Left lung (tissue), 10 donors: ENCODE measurements around the gene FAR2. TPM values are rescaled to one million over a fixed set of nuclear protein-coding genes. Genes with fewer than 3 reads are reported as not detected.

Source experiments
- ATAC-seq: fragments of 200-7000 bp; cut with Tn5 transposase; one replicate; pipeline ENCODE4 v1.9.1; 2020; ENCODE audit warnings: moderate library complexity
- DNase-seq, 4 donors: peaks; one replicate each; pipeline ENCODE4 v3.0.0-alpha.2; 2013 to 2020
- H3K27ac ChIP-seq, 2 donors: fragments of 200-600 bp; sonication (generic) in 1 of 2; one replicate each; pipeline versions ENCODE4 v1.5.0 to v1.8.0; 2020 to 2021
- H3K27me3 ChIP-seq, 2 donors: fragments of 200-600 bp; sonication (generic) in 1 of 2; one replicate each; pipeline versions ENCODE4 v1.5.0 to v1.8.0; 2020 to 2021
- H3K36me3 ChIP-seq, 2 donors: fragments of 200-600 bp; sonication (generic) in 1 of 2; one replicate each; pipeline versions ENCODE4 v1.5.0 to v1.8.0; 2020 to 2021
- H3K4me1 ChIP-seq, 2 donors: fragments of 200-600 bp; one replicate each; pipeline ENCODE4 v1.8.0; 2021
- H3K4me3 ChIP-seq, 2 donors: fragments of 200-600 bp; sonication (generic) in 1 of 2; one replicate each; pipeline versions ENCODE4 v1.5.0 to v1.8.0; 2020 to 2021; ENCODE audit warnings: mild to moderate bottlenecking in 1 of 2
- H3K9me3 ChIP-seq, 2 donors: fragments of 200-600 bp; sonication (generic) in 1 of 2; one replicate each; pipeline versions ENCODE4 v1.5.0 to v1.8.0; 2020 to 2021
- intact Hi-C, 2 donors: fragments of 100-400 bp; cut with DNase I; formaldehyde crosslinking; loops; one replicate each; pipeline versions ENCODE4 v1.11.2 to v1.14.2; 2022
- polyA plus RNA-seq, 6 donors: library from polyadenylated mRNA; unstranded; fragments of 120-200 nt; gene quantifications; one replicate each; pipeline ENCODE4 v1.2.1, GENCODE V29; 2013; ENCODE audit not compliant: insufficient read length in 6 of 6
- total RNA-seq, 2 donors: library from RNA; stranded (reverse); fragmentation: NEBNext Ultra II Directional; extraction: Animal tissue kit (Norgen Biotek cat#: 25700); gene quantifications; one replicate each; pipeline ENCODE4 v1.2.1, GENCODE V29; 2021
- TF ChIP-seq, protein P1 (sequence below), 2 donors: fragments of 200-600 bp; sonication (generic) in 1 of 2; IDR thresholded peaks; one replicate each; pipeline versions ENCODE4 v1.5.0 to v1.8.0; 2021; ENCODE audit warnings: antibody characterized with exemption in 2 of 2
- donor health status: DM: no; HTN: yes; CAD: no.
- donor health status: DM: no; HTN: no; CAD: no.

FAR2 gene
- total and polyA plus RNA-seq, 8 donors: 6.6 to 17.4 (median 9.0) TPM

DNA sequence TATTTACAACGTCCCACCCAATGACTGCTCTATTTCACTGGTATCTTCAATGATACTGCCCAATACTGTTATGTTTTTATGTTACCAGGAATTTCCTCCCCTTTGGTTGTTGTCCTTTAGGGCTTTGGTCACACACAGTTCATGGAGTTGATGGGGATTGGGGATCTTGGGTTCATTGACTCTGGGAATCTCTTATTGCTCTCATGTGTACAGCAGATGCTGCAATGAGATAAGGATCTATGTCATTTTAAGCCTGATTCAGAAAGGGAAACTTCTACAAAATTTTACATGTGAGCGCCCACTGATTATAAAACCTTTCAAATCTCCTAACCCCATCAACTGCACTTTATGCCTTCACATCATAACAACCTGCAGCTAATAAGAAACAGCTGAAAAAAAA lies 67.2 kb downstream of the FAR2 start:
- TF ChIP-seq, protein P1, sequence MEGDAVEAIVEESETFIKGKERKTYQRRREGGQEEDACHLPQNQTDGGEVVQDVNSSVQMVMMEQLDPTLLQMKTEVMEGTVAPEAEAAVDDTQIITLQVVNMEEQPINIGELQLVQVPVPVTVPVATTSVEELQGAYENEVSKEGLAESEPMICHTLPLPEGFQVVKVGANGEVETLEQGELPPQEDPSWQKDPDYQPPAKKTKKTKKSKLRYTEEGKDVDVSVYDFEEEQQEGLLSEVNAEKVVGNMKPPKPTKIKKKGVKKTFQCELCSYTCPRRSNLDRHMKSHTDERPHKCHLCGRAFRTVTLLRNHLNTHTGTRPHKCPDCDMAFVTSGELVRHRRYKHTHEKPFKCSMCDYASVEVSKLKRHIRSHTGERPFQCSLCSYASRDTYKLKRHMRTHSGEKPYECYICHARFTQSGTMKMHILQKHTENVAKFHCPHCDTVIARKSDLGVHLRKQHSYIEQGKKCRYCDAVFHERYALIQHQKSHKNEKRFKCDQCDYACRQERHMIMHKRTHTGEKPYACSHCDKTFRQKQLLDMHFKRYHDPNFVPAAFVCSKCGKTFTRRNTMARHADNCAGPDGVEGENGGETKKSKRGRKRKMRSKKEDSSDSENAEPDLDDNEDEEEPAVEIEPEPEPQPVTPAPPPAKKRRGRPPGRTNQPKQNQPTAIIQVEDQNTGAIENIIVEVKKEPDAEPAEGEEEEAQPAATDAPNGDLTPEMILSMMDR (IDR thresholded peaks at IDR 0.05): no peak
- H3K36me3 ChIP-seq: no peaks in the 10 kb centered on the region
- no peaks in the 10 kb centered on the region for H3K9me3 ChIP-seq
- H3K4me1 ChIP-seq: peaks cover 0 to 7% of the 10 kb centered on the region in 2 donors
- H3K4me3 ChIP-seq: no peak overlapping the region
- DNase-seq (no peak), ATAC-seq (no peak)
- no peak overlapping the region for H3K27ac ChIP-seq
- H3K27me3 ChIP-seq: no peaks in the 10 kb centered on the region
- intact Hi-C loops: no loop called here

DNA sequence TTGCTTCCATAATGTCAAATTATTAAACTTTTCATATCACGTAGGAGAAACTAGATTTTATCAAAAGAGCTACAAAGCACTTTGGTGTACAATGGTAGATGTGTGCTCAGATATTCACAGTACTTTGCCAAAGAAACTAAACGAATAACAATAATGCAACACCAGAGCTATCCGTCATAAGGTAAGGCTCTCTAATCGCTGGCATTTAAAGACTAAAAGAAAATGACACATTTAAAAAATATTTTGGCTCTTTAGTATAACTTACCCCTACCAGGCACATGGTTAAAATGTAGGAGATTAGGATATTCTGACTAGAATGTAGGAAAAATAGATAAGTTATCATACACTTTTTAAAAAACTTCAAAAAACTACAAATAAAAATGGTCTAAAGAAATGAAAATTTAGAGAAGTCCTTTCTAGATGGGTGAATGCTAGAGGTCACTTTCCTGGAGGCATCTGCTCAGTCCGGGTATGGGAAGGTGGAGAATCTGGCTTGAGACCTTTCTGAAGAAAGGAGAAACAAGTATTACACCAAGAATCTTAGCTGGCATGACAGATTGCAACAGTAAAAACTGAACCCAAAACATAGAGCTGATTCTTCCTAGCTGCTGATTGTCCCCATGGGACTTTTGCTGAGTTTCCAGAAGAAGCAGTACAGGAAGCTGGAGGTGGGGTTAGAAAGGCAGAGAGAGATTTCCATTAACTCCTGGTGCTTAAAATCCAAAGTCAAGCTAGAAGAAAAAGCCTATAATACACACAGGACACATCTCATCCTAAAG lies 67.9 kb downstream of the FAR2 start:
- no peak for ATAC-seq
- DNase-seq: no peak
- H3K27me3 ChIP-seq: no peaks in the 10 kb centered on the region
- intact Hi-C loops: no loop called here
- peaks cover 0 to 7% of the 10 kb centered on the region in 2 donors for H3K4me1 ChIP-seq
- no peak overlapping the region for H3K4me3 ChIP-seq
- H3K27ac ChIP-seq: no peak overlapping the region
- H3K9me3 ChIP-seq: no peaks in the 10 kb centered on the region
- TF ChIP-seq, protein P1 (IDR thresholded peaks at IDR 0.05): no peak
- H3K36me3 ChIP-seq: no peaks in the 10 kb centered on the region

DNA sequence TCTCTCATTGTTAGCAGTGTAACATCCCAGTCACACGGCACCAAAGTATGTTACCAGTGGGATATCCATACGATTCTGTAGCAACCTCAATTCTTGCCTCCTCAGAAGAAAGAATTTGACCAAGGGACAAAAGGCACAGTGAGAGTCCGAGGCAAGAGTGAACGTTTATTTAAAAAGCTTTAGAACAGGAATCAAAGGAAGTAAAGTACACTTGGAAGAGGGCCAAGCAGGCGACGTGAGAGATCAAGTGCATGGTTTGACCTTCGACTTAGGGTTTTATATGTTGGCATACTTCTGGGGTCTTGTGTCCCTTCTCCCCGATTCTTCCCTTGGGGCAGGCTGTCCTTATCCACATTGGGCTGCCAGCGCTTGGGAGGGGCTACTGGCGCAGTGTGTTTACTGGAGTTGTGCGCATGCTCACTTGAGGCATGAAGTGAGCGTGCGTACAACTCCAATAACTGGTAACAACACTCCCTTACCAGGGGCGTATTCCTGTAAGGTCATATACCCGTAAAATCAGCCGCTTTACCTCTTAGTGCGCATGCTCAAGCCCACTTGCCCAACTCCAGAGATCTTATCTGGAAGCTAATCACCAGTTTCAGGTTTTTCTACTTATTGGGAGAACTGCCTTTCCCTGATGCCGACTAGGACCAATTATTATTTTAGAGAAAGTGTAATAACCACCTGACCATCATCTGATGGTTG lies 71.7 kb downstream of the FAR2 start:
- no peaks in the 10 kb centered on the region for H3K36me3 ChIP-seq
- H3K9me3 ChIP-seq: no peaks in the 10 kb centered on the region
- H3K4me1 ChIP-seq: peaks cover 0 to 7% of the 10 kb centered on the region in 2 donors
- no peaks in the 10 kb centered on the region for H3K27me3 ChIP-seq
- no peak for ATAC-seq
- no peak overlapping the region for H3K27ac ChIP-seq
- intact Hi-C loops: no loop called here
- DNase-seq: no peak
- TF ChIP-seq, protein P1 (IDR thresholded peaks at IDR 0.05): no peak
- no peak overlapping the region for H3K4me3 ChIP-seq

DNA sequence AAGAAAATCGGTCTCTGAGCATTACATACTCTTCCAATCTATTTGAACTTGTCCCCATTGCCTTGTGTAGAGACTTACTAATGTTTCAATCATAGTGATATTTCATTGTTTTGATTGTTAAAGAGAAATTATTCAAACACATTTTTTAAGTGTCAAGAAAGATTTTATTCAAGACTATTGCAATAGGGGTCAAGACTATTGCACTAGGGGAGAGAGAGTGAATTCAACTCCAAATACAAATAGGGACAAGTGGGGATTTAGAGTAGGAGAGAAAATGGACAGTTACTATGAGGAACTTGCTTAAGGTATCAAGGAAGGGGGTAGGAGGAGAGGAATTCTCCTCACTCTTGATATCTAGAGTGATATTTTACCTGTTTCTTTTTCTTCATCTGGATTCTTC lies 73.1 kb downstream of the FAR2 start:
- intact Hi-C loops: no loop called here
- TF ChIP-seq, protein P1 (IDR thresholded peaks at IDR 0.05): no peak
- H3K27me3 ChIP-seq: no peaks in the 10 kb centered on the region

DNA sequence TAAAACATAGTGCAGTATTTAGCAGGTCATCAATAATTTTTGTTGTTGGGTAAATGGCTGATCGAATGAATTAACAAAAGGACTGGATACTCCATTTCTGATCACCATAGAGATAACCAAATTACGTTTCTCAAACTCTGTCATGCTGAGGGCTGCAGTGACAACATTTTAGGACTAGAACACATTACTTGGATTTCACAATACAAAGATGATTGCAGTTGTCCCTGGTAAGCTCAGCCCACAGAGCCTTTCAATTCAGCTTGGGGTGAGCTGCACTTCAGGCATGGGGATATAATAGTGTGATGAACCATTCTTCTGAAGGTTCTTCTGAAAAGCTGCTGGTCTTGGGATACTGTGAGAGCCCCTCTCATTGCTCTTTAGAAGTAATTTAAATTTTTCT lies 74.3 kb downstream of the FAR2 start:
- TF ChIP-seq, protein P1 (IDR thresholded peaks at IDR 0.05): no peak
- Histone ChIP-seq H3K9me3 (no peaks in the 10 kb centered on the region), H3K36me3 (no peaks in the 10 kb centered on the region), H3K27ac (peak overlapping the region in 1 of 2 donors; percentile 33), H3K4me1 (no peaks in the 10 kb centered on the region), H3K27me3 (no peaks in the 10 kb centered on the region), H3K4me3 (no peak overlapping the region)
- DNase-seq: no peak
- no peak for ATAC-seq
- intact Hi-C loops: no loop called here

More for the DNA sequence above, 73.1 kb downstream of the FAR2 start:
- Histone ChIP-seq H3K27ac (no peak overlapping the region), H3K4me3 (no peak overlapping the region), H3K4me1 (peaks cover 0 to 1% of the 10 kb centered on the region in 2 donors), H3K9me3 (no peaks in the 10 kb centered on the region), H3K36me3 (no peaks in the 10 kb centered on the region)
- no peak for DNase-seq
- ATAC-seq: no peak
